Trophoblast cell (in vitro differentiated cells and primary cell): ENCODE data around the gene CLEC4E.

Experiments used
- DNase-seq, 2 donors: peaks; one replicate each; pipeline ENCODE4 v3.0.0-alpha.2; 2016
- H2AFZ ChIP-seq: 2 replicates; pipeline ENCODE4 v1.6.1; 2013; ENCODE audit warnings: low read length, moderate library complexity, mild to moderate bottlenecking; ENCODE audit not compliant: insufficient read depth, poor library complexity
- H2AK5ac ChIP-seq: 2 replicates; pipeline ENCODE4 v1.6.1; 2013; ENCODE audit warnings: mild to moderate bottlenecking, low read length
- H2BK120ac ChIP-seq: 2 replicates; pipeline ENCODE4 v1.6.1; 2013; ENCODE audit warnings: low read length, mild to moderate bottlenecking, moderate library complexity; ENCODE audit not compliant: insufficient read depth, poor library complexity
- H2BK12ac ChIP-seq: 2 replicates; pipeline ENCODE4 v1.6.1; 2013; ENCODE audit warnings: mild to moderate bottlenecking, low read length, moderate library complexity
- H2BK5ac ChIP-seq: 2 replicates; pipeline ENCODE4 v1.6.1; 2013; ENCODE audit warnings: low read length, low read depth, moderate library complexity, mild to moderate bottlenecking; ENCODE audit not compliant: poor library complexity
- H3K14ac ChIP-seq: 2 replicates; pipeline ENCODE4 v1.6.1; 2013; ENCODE audit warnings: mild to moderate bottlenecking, low read length
- H3K18ac ChIP-seq: 2 replicates; pipeline ENCODE4 v1.6.1; 2013; ENCODE audit warnings: mild to moderate bottlenecking, low read length
- H3K23ac ChIP-seq: 2 replicates; pipeline ENCODE4 v1.6.1; 2013; ENCODE audit warnings: low read length
- H3K27ac ChIP-seq: 2 replicates; pipeline ENCODE4 v1.5.1; 2013; ENCODE audit warnings: low read depth, mild to moderate bottlenecking, inconsistent platforms, low read length, moderate library complexity
- H3K27me3 ChIP-seq: 2 replicates; pipeline ENCODE4 v1.6.1; 2013; ENCODE audit warnings: inconsistent platforms, mild to moderate bottlenecking, low read length, moderate library complexity; ENCODE audit not compliant: insufficient read depth
- H3K36me3 ChIP-seq, 2 experiments: 1 replicate in 1 of 2; 2 replicates in 1 of 2; pipeline ENCODE4 v1.6.1; 2013; ENCODE audit warnings: low read length in 2 of 2, mild to moderate bottlenecking in 2 of 2, moderate library complexity in 1 of 2; ENCODE audit not compliant: insufficient read depth in 2 of 2, control insufficient read depth in 1 of 2
- H3K4ac ChIP-seq: 2 replicates; pipeline ENCODE4 v1.6.1; 2013; ENCODE audit warnings: low read depth, mild to moderate bottlenecking, low read length, moderate library complexity
- H3K4me1 ChIP-seq, 2 experiments: 1 replicate in 1 of 2; 2 replicates in 1 of 2; pipeline ENCODE4 v1.6.1; 2013; ENCODE audit warnings: low read length in 2 of 2, mild to moderate bottlenecking in 2 of 2, moderate library complexity in 1 of 2; ENCODE audit not compliant: insufficient read depth in 2 of 2, control insufficient read depth in 1 of 2
- H3K4me2 ChIP-seq: 2 replicates; pipeline ENCODE4 v1.6.1; 2013; ENCODE audit warnings: inconsistent platforms, mild to moderate bottlenecking, low read length, moderate library complexity
- H3K4me3 ChIP-seq: 2 replicates; pipeline ENCODE4 v1.5.1; 2013; ENCODE audit warnings: mild to moderate bottlenecking, low read depth, low read length, inconsistent platforms
- H3K79me1 ChIP-seq: one replicate; pipeline ENCODE4 v1.6.1; 2013; ENCODE audit warnings: low read length
- H3K79me2 ChIP-seq: 2 replicates; pipeline ENCODE4 v1.6.1; 2013; ENCODE audit warnings: low read length, mild to moderate bottlenecking; ENCODE audit not compliant: control insufficient read depth, insufficient read depth, poor library complexity
- H3K9ac ChIP-seq: 2 replicates; pipeline ENCODE4 v1.6.1; 2013; ENCODE audit warnings: mild to moderate bottlenecking, low read length
- H3K9me3 ChIP-seq: 2 replicates; pipeline ENCODE4 v1.6.1; 2013; ENCODE audit warnings: low read depth, mild to moderate bottlenecking, control low read depth, inconsistent platforms, low read length; ENCODE audit not compliant: insufficient read depth
- H4K12ac ChIP-seq: 2 replicates; pipeline ENCODE4 v1.6.1; 2013; ENCODE audit warnings: low read depth, mild to moderate bottlenecking, low read length, moderate library complexity
- H4K8ac ChIP-seq: 2 replicates; pipeline ENCODE4 v1.6.1; 2013; ENCODE audit warnings: low read depth, mild to moderate bottlenecking, low read length, moderate library complexity
- H4K91ac ChIP-seq: one replicate; pipeline ENCODE4 v1.6.1; 2013; ENCODE audit warnings: low read depth, mild to moderate bottlenecking, low read length, moderate library complexity
- WGBS: extraction: QIAGEN DNeasy Blood & Tissue Kit; methylation state at CpG from one replicate; pipeline ENCODE4 v1.1.7; 2013; ENCODE audit warnings: missing lambda C conversion rate; ENCODE audit not compliant: insufficient read length, insufficient coverage; ENCODE audit errors: extremely low coverage; 5-methylcytosine and 5-hydroxymethylcytosine counted together

CLEC4E gene

DNA sequence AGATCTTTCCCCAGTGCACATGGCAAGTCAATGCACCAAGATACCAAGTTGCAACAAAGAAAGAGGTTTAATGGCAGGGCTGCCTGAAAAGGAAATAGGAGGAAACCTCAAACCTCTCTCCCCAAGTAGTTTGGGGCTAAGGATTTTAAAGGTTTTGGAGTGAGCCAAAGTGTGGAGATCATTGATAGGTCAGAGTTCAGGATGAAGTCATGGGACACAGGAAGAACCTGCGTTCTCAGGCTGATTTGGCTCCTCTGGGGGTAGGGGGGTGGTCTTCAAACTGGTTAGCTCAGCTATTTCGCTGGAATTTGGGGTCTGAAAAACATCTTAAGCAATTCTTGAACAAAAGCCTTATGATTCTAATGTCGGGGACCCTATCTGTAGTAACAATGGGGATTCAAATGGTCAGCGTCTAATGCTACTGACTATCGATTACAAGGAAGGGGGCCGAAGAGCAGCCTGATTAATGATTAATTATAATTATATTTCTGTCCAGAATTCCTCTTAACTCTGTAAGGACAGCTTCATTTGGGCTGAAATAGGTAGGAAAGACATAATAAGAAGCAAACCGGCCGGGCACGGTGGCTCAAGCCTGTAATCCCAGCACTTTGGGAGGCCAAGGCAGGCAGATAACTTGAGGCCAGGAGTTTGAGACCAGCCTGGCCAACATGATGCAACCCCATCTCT lies 40.5 kb upstream of the CLEC4E start:
- Histone ChIP-seq H3K18ac (no peak overlapping the region), H4K12ac (no peak overlapping the region), H3K27ac (no peak overlapping the region), H2BK5ac (no peak overlapping the region), H3K27me3 (no peaks in the 10 kb centered on the region), H3K4me1 (no peaks in the 10 kb centered on the region), H3K4me2 (no peak overlapping the region), H3K36me3 (no peaks in the 10 kb centered on the region), H3K14ac (no peak overlapping the region), H3K9me3 (no peaks in the 10 kb centered on the region), H3K79me2 (no peaks in the 10 kb centered on the region), H2AFZ (no peak overlapping the region), H2AK5ac (no peak overlapping the region), H2BK120ac (no peak overlapping the region), H3K4me3 (no peak overlapping the region), H3K79me1 (no peaks in the 10 kb centered on the region), H3K23ac (no peak overlapping the region), H3K4ac (no peak overlapping the region), H4K8ac (no peak overlapping the region), H2BK12ac (no peak overlapping the region), H4K91ac (no peak overlapping the region), H3K9ac (no peak overlapping the region)
- DNase-seq: no peak
- whole genome bisulfite sequencing: no CpG with 5 or more reads among the region's 9 CpGs

DNA sequence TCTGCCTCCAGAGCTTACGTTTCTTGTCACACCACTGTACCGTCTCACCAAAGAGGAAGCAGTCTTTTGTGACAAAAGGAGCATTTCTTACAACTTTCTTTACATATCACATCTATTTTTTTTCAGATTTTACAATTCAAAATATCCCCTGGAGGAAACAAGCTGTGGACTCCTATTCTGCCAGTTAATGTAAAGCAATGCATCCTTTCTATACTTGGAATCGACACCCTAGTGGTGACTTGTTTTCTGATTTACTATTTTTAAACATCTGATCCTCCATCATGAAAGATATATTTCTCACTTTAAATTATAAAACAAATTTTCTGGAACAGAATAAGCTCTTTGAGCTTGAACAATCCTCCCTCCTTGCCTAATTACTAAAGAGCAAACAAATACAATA lies 37.2 kb upstream of the CLEC4E start:
- H3K18ac ChIP-seq: no peak overlapping the region
- H2BK12ac ChIP-seq: no peak overlapping the region
- no peak overlapping the region for H3K4me2 ChIP-seq
- H3K27ac ChIP-seq: no peak overlapping the region
- H3K27me3 ChIP-seq: no peaks in the 10 kb centered on the region
- no peak overlapping the region for H4K91ac ChIP-seq
- H3K4me3 ChIP-seq: no peak overlapping the region
- H2BK5ac ChIP-seq: no peak overlapping the region
- no peak overlapping the region for H2AFZ ChIP-seq
- no CpG with 5 or more reads among the region's 3 CpGs for WGBS
- H3K14ac ChIP-seq: no peak overlapping the region
- no peak overlapping the region for H3K4ac ChIP-seq
- no peaks in the 10 kb centered on the region for H3K36me3 ChIP-seq
- H4K8ac ChIP-seq: no peak overlapping the region
- no peaks in the 10 kb centered on the region for H3K4me1 ChIP-seq
- no peaks in the 10 kb centered on the region for H3K9me3 ChIP-seq
- H2AK5ac ChIP-seq: no peak overlapping the region
- no peaks in the 10 kb centered on the region for H3K79me1 ChIP-seq
- H3K23ac ChIP-seq: no peak overlapping the region
- no peak for DNase-seq
- H3K79me2 ChIP-seq: no peaks in the 10 kb centered on the region
- H3K9ac ChIP-seq: no peak overlapping the region
- no peak overlapping the region for H4K12ac ChIP-seq
- H2BK120ac ChIP-seq: no peak overlapping the region

DNA sequence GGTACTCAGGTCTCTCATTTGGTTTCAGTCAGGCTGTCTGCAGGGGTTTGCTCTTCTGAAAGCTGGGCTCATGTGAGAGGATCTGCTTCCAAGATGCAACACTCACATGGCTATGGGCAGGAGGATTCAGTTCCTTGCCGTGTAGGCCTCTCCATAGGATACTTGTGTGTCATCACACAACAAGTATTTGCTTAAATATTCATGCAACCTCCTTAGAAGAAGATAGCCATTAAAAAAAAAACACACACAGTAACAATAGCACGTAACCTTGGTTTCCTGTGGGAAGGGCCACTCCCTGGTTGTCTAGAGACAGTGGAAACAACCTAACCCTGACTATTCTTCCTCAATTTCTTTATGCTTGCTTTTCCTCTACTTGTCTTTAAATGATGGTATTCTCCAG lies 31.8 kb upstream of the CLEC4E start:
- Histone ChIP-seq H4K8ac (no peak overlapping the region), H3K4me1 (no peaks in the 10 kb centered on the region), H3K79me2 (no peaks in the 10 kb centered on the region), H2BK12ac (no peak overlapping the region), H3K23ac (no peak overlapping the region), H3K4me3 (no peak overlapping the region), H3K27ac (no peak overlapping the region), H3K14ac (no peak overlapping the region), H3K79me1 (no peaks in the 10 kb centered on the region), H2BK120ac (no peak overlapping the region), H3K9me3 (peaks cover 11% of the 10 kb centered on the region), H3K4me2 (no peak overlapping the region), H3K9ac (no peak overlapping the region), H4K12ac (no peak overlapping the region), H3K27me3 (no peaks in the 10 kb centered on the region), H4K91ac (no peak overlapping the region), H3K4ac (no peak overlapping the region), H2AFZ (no peak overlapping the region), H2BK5ac (no peak overlapping the region), H3K36me3 (no peaks in the 10 kb centered on the region), H2AK5ac (no peak overlapping the region), H3K18ac (no peak overlapping the region)
- no peak for DNase-seq
- no CpG with 5 or more reads among the region's 2 CpGs for whole genome bisulfite sequencing

DNA sequence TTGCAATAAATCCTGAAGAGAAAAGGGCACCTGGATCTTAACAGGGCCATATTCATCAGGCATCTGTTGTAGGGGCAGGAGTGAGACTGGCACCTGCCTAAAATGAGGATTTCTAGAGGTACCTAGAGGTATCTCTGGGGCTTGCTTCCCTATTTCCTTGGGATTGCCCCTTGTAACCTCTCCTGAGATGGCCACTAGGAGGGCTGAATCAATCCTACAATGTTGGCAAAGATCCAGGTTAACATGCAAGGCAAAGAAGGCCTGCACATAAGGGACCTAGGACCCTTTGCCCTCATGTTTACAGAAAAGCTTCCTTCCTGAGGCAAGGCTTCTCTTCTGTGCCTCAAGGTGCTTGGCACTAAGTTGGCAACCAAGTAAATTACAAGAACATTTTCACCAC lies 25.8 kb upstream of the CLEC4E start:
- H3K14ac ChIP-seq: no peak overlapping the region
- H2AFZ ChIP-seq: no peak overlapping the region
- no peak overlapping the region for H3K18ac ChIP-seq
- no peak overlapping the region for H3K4ac ChIP-seq
- H3K79me2 ChIP-seq: no peaks in the 10 kb centered on the region
- no peak overlapping the region for H4K8ac ChIP-seq
- H3K27ac ChIP-seq: no peak overlapping the region
- no peak overlapping the region for H3K9ac ChIP-seq
- H2BK120ac ChIP-seq: no peak overlapping the region
- H3K79me1 ChIP-seq: no peaks in the 10 kb centered on the region
- no peaks in the 10 kb centered on the region for H3K4me1 ChIP-seq
- no peaks in the 10 kb centered on the region for H3K36me3 ChIP-seq
- no peak overlapping the region for H2BK12ac ChIP-seq
- no peak overlapping the region for H2BK5ac ChIP-seq
- DNase-seq: no peak
- H3K4me2 ChIP-seq: no peak overlapping the region
- H4K91ac ChIP-seq: no peak overlapping the region
- H4K12ac ChIP-seq: no peak overlapping the region
- peaks cover 13% of the 10 kb centered on the region for H3K9me3 ChIP-seq
- H2AK5ac ChIP-seq: no peak overlapping the region
- no peaks in the 10 kb centered on the region for H3K27me3 ChIP-seq
- no peak overlapping the region for H3K4me3 ChIP-seq
- H3K23ac ChIP-seq: no peak overlapping the region
